ENCODE measurements around the gene CDH5.
"Not testable (repeated sequence)": the region's sequence is repeated elsewhere in the genome, so short reads cannot be mapped to it uniquely, and the experiment has no call there.

Gene CDH5

DNA sequence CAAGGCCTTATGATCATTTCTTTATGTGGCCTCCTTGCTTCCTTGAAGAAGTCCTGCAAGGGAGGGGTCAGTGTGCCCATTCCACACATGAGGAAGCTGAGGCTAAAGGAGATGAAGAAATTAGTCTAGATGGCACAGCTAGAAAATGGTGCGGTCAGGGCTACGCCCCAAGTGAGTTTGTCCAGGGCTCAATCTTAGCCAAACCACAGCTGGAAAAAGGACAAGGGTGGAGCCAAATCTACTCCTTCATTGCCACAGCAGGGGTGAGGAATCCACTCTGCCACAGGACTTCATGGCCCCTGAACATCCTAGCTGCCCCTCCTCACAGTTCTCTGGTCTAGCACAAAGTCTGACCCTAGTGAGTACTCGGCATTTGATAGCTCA lies 76.8 kb downstream of the CDH5 start:
- TF ChIP-seq ZNF274 (IDR thresholded peaks at IDR 0.05; ENCODE audit: low read depth, low read length): no peak
- H3K4me3 ChIP-seq (ENCODE audit: low read length): no peak overlapping the region

DNA sequence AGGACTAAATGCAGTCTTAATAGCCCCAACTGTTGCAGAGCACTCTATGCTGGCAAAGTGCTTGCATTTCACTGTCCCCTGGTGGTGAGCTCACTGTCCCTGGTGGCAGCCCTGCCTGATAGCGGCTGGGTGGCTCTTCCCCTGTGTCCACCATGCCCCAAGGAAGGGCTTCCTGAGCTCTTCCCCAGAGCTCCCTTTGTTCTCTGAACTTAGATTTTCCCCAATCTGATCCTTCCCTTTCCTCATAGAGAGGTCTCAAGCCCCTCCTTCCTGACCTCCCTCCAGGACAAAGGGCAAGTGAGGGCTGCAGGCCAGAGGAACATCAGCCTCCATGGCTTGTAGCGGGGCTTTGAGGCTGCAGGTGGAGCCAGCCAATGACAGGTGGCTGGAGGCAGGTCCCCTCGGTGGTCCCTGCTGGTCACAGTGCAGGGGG lies 77.6 kb downstream of the CDH5 start:
- H3K4me3 ChIP-seq (ENCODE audit: low read length): no peak overlapping the region
- TF ChIP-seq ZNF274 (IDR thresholded peaks at IDR 0.05; ENCODE audit: low read depth, low read length): no peak

DNA sequence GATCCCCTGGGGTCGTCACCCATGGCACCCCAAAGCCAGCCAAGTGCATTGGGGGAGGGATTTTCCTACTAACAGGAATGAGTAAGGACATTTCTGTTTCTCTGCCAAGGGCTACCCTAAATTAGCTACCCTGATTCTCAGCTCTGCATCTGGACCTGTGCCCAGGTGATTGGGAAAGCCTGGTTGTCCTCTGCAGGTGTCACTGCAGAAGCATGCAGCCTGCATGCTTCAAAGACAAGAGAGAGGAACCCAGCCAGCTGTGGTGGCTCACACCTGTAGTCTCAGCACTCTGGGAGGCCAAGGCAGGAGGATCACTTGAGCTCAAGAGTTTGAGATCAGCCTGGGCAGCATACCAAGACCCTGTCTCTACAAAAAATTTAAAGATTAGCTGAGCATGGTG lies 80.2 kb downstream of the CDH5 start:
- no peak for TF ChIP-seq ZNF274 (IDR thresholded peaks at IDR 0.05; ENCODE audit: low read depth, low read length)
- H3K4me3 ChIP-seq (ENCODE audit: low read length): no peak overlapping the region

DNA sequence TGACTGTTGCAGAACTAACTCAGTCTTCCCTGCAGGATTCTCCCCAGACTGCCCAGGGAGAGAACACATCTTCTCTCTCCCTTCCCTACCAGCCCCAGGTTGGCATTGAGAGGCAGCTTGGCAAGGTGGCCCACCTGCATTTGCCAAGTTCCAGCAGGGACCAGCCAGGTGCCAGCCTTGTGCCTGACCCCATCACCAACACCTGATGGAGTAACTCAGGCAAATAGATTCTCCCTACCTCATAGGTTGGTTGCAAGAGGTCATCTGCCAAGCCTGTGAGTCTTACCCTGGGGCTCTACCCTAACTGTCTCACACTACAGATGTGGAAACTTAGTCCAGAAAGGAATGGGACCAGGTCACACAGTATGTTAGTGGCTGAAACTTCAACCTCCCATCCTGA lies 81.0 kb downstream of the CDH5 start:
- TF ChIP-seq ZNF274 (IDR thresholded peaks at IDR 0.05; ENCODE audit: low read depth, low read length): no peak
- H3K4me3 ChIP-seq (ENCODE audit: low read length): no peak overlapping the region

GRCh38 chr16:66451548-66451947 lies 85.1 kb downstream of the CDH5 start:
- no peak overlapping the region for H3K4me3 ChIP-seq (ENCODE audit: low read length)
- TF ChIP-seq ZNF274 (IDR thresholded peaks at IDR 0.05; ENCODE audit: low read depth, low read length): no peak

- H3K4me3 ChIP-seq (ENCODE audit: low read length): not testable (repeated sequence)
Observed at GRCh38 chr16:66453230-66453629, 86.7 kb downstream of the CDH5 start.

All from GM08714 (cell line).